ENCODE data around the gene LAIR2.
"Not testable (repeated sequence)": the region's sequence is repeated elsewhere in the genome, so short reads cannot be mapped to it uniquely, and the experiment has no call there.

Gene LAIR2

GRCh38 chr19:54464630-54465425 lies 37.8 kb upstream of the LAIR2 start:
- DNase-seq (ENCODE audit: low read depth in 2 of 2), result peak in 1 of 2 donors; percentile 47

GRCh38 chr19:54465426-54466109 lies 37.1 kb upstream of the LAIR2 start:
- no peak for DNase-seq (ENCODE audit: low read depth in 2 of 2)

GRCh38 chr19:54466110-54466480 lies 36.5 kb upstream of the LAIR2 start:
- not testable (repeated sequence) for DNase-seq (ENCODE audit: low read depth in 2 of 2)

- DNase-seq (ENCODE audit: low read depth in 2 of 2), result no peak
Measured at GRCh38 chr19:54469496-54469934, 33.1 kb upstream of the LAIR2 start.

- no peak for DNase-seq (ENCODE audit: low read depth in 2 of 2)
Measured at GRCh38 chr19:54470276-54470887, 32.2 kb upstream of the LAIR2 start.

- DNase-seq (ENCODE audit: low read depth in 2 of 2), result no peak
Measured at GRCh38 chr19:54470991-54471782, 31.4 kb upstream of the LAIR2 start.

- no peak for DNase-seq (ENCODE audit: low read depth in 2 of 2)
Measured at GRCh38 chr19:54473071-54473891, 29.4 kb upstream of the LAIR2 start, which contains the start of gene CDC42EP5. TSS of gene CDC42EP5 (minus strand) at chr19:54473296. CDS start at chr19:54465547, 7,749 bp downstream.

- DNase-seq (ENCODE audit: low read depth in 2 of 2), result no peak
Measured at GRCh38 chr19:54473892-54474372, 28.7 kb upstream of the LAIR2 start.

GRCh38 chr19:54475706-54476105 lies 26.9 kb upstream of the LAIR2 start:
- DNase-seq (ENCODE audit: low read depth in 2 of 2), result no peak

- no peak for DNase-seq (ENCODE audit: low read depth in 2 of 2)
Measured at GRCh38 chr19:54477650-54478049, 25.0 kb upstream of the LAIR2 start.

- DNase-seq (ENCODE audit: low read depth in 2 of 2), result no peak
Measured at GRCh38 chr19:54478677-54479266, 23.9 kb upstream of the LAIR2 start.

GRCh38 chr19:54480051-54480450 lies 22.6 kb upstream of the LAIR2 start:
- no peak for DNase-seq (ENCODE audit: low read depth in 2 of 2)

- DNase-seq (ENCODE audit: low read depth in 2 of 2), result no peak
Measured at GRCh38 chr19:54481326-54481930, 21.2 kb upstream of the LAIR2 start.

GRCh38 chr19:54482889-54483288 lies 19.7 kb upstream of the LAIR2 start:
- no peak for DNase-seq (ENCODE audit: low read depth in 2 of 2)

GRCh38 chr19:54484451-54484850 lies 18.2 kb upstream of the LAIR2 start:
- no peak for DNase-seq (ENCODE audit: low read depth in 2 of 2)

GRCh38 chr19:54485851-54486250 lies 16.8 kb upstream of the LAIR2 start:
- no peak for DNase-seq (ENCODE audit: low read depth in 2 of 2)

GRCh38 chr19:54489341-54489740 lies 13.3 kb upstream of the LAIR2 start:
- no peak for DNase-seq (ENCODE audit: low read depth in 2 of 2)

- no peak for DNase-seq (ENCODE audit: low read depth in 2 of 2)
Measured at GRCh38 chr19:54489766-54490165, 12.9 kb upstream of the LAIR2 start.

GRCh38 chr19:54492568-54492967 lies 10.1 kb upstream of the LAIR2 start:
- no peak for DNase-seq (ENCODE audit: low read depth in 2 of 2)

- not testable (repeated sequence) for DNase-seq (ENCODE audit: low read depth in 2 of 2)
Measured at GRCh38 chr19:54493056-54493455, 9.6 kb upstream of the LAIR2 start.
